ENCODE measurements around the gene POLDIP3.

DNA sequence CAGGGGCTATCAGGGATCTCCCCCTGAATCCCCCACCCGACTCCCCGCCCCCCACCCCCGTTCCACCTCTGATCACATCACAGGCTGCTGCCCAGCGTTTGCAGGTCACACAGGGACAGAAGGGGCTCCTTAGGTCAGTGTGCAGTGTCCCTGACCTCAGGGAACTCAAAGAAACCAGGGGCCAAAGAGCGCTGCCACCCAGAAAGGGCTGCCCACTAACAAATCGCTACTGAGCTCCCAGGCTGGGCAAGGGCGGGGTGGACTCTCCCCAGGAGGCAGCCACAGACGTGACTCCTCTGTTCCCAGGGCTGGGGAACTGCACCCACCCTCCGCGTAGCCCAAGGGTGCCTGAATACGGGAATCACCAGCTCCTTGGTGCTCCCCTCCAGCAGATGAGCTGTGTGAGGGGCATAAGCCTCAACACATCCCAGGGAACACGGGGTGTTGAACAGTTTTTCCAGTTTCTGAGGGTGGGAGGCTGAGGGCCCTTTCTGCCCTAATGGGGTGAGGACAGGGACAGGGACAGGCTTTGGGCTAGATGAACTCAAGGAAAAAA, 9.9 kb upstream of the POLDIP3 start:
- TF ChIP-seq EZH2 (IDR thresholded peaks at IDR 0.05; ENCODE audit: insufficient read depth, poor library complexity, severe bottlenecking): no peak
- no peak for TF ChIP-seq EZH2phosphoT487 (IDR thresholded peaks at IDR 0.05; ENCODE audit: insufficient read depth, low read depth)

Data from GM23248 (cell line).